Right lobe of liver (tissue), 4 donors: ENCODE measurements around the gene COL19A1.

ENCODE experiments used
- POLR2A ChIP-seq: fragments of 450-650 bp; IDR thresholded peaks from one replicate; pipeline ENCODE4 v1.6.1; 2017; ENCODE audit warnings: antibody characterized with exemption, mild to moderate bottlenecking
- TF ChIP-seq, protein P1 (sequence below), 4 donors: fragments of 200-600 bp in 3 of 4; fragments of 450-650 bp in 1 of 4; IDR thresholded peaks; one replicate each; pipeline versions ENCODE4 v1.5.1 to v1.8.0; 2016 to 2022; ENCODE audit warnings: antibody characterized with exemption in 4 of 4, mild to moderate bottlenecking in 2 of 4
- donor health status: DM: no; HTN: no; CAD: no.
- donor health status: DM: no; HTN: no; CAD: no.
- donor health status: DM: no; HTN: yes; CAD: no.

GRCh38 chr6:70215460-70216108 lies 349.2 kb downstream of the COL19A1 start:
- TF ChIP-seq, protein P1, sequence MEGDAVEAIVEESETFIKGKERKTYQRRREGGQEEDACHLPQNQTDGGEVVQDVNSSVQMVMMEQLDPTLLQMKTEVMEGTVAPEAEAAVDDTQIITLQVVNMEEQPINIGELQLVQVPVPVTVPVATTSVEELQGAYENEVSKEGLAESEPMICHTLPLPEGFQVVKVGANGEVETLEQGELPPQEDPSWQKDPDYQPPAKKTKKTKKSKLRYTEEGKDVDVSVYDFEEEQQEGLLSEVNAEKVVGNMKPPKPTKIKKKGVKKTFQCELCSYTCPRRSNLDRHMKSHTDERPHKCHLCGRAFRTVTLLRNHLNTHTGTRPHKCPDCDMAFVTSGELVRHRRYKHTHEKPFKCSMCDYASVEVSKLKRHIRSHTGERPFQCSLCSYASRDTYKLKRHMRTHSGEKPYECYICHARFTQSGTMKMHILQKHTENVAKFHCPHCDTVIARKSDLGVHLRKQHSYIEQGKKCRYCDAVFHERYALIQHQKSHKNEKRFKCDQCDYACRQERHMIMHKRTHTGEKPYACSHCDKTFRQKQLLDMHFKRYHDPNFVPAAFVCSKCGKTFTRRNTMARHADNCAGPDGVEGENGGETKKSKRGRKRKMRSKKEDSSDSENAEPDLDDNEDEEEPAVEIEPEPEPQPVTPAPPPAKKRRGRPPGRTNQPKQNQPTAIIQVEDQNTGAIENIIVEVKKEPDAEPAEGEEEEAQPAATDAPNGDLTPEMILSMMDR (IDR thresholded peaks at IDR 0.05): no peak
- no peak for TF ChIP-seq POLR2A
